Testis (tissue), 3 donors: ENCODE measurements around the gene TBC1D10A. TPM values are rescaled to one million over a fixed set of nuclear protein-coding genes. Genes with fewer than 3 reads are reported as not detected.

Experiments used
- DNase-seq: peaks from one replicate; pipeline ENCODE4 v3.0.0-alpha.2; 2019
- H3K27ac ChIP-seq, 2 donors: fragments of 200-600 bp; sonication (generic); one replicate each; pipeline ENCODE4 v1.5.1; 2019
- H3K27me3 ChIP-seq: fragments of 200-600 bp; sonication (generic); one replicate; pipeline ENCODE4 v1.5.1; 2019
- H3K36me3 ChIP-seq: fragments of 200-600 bp; sonication (generic); one replicate; pipeline ENCODE4 v1.5.1; 2017; ENCODE audit warnings: low read depth; ENCODE audit errors: missing control alignments
- H3K4me1 ChIP-seq: fragments of 200-600 bp; sonication (generic); one replicate; pipeline ENCODE4 v1.5.1; 2019
- H3K4me3 ChIP-seq, 2 donors: fragments of 200-600 bp; sonication (generic); one replicate each; pipeline ENCODE4 v1.5.1; 2017 to 2019
- H3K9me3 ChIP-seq: fragments of 200-600 bp; sonication (generic); one replicate; pipeline ENCODE4 v1.5.1; 2017
- CTCF ChIP-seq, 3 experiments: fragments of 450-650 bp in 2 of 3; fragments of 200-600 bp in 1 of 3; sonication (generic) in 1 of 3; IDR thresholded peaks; one replicate each; pipeline ENCODE4 v1.5.1; 2016 to 2019; ENCODE audit warnings: antibody characterized with exemption in 3 of 3, mild to moderate bottlenecking in 2 of 3, moderate library complexity in 1 of 3
- POLR2A ChIP-seq: fragments of 450-650 bp; IDR thresholded peaks from one replicate; pipeline ENCODE4 v1.6.1; 2017; ENCODE audit warnings: antibody characterized with exemption, mild to moderate bottlenecking, moderate library complexity
- WGBS, 2 donors: methylation state at CpG; one replicate each; pipeline ENCODE4 v1.1.5; 2018; 5-methylcytosine and 5-hydroxymethylcytosine counted together
- intact Hi-C: fragments of 100-400 bp; cut with DNase I; formaldehyde crosslinking; loops from one replicate; pipeline ENCODE4 v1.15.1; 2023; ENCODE audit warnings: low total_unique reads
- polyA plus RNA-seq: library from polyadenylated mRNA; stranded (reverse); fragments of 350-450 nt; fragmentation: Illumina TruSeq; extraction: RNeasy Lipid Tissue Mini Kit (QIAGEN cat#74804); gene quantifications from one replicate; pipeline ENCODE4 v1.2.3, GENCODE V29; 2014; ENCODE audit warnings: low read depth, low replicate concordance; ENCODE audit not compliant: insufficient read depth
- total RNA-seq, 2 donors: library from RNA; depleted of rRNA; stranded (reverse); fragments of >200 nt; gene quantifications; one replicate each; pipeline ENCODE4 v1.2.3, GENCODE V29; 2016

The TBC1D10A gene
- total and polyA plus RNA-seq, 3 donors from 2014 or later: 48.4 to 79.1 (median 51.0) TPM

GRCh38 chr22:30276039-30276438 is 50.7 kb downstream of the TBC1D10A start:
- intact Hi-C loops: no loop called here
- Histone ChIP-seq H3K4me1 (peaks cover 8% of the 10 kb centered on the region), H3K36me3 (no peaks in the 10 kb centered on the region), H3K4me3 (no peak overlapping the region), H3K9me3 (no peaks in the 10 kb centered on the region), H3K27me3 (no peaks in the 10 kb centered on the region), H3K27ac (no peak overlapping the region)
- no peak for TF ChIP-seq POLR2A
- no peak for TF ChIP-seq CTCF (IDR thresholded peaks at IDR 0.05)
- no peak for DNase-seq
- 69 to 85% methylated on average over 7 to 8 of the region's 8 CpGs for WGBS, 2 donors

GRCh38 chr22:30275625-30276024 is 51.1 kb downstream of the TBC1D10A start:
- Histone ChIP-seq H3K36me3 (no peaks in the 10 kb centered on the region), H3K27me3 (no peaks in the 10 kb centered on the region), H3K9me3 (no peaks in the 10 kb centered on the region), H3K27ac (no peak overlapping the region), H3K4me3 (no peak overlapping the region), H3K4me1 (peaks cover 8% of the 10 kb centered on the region)
- intact Hi-C loops: no loop called here
- WGBS, 2 donors: 78 to 90% methylated on average over 7 to 8 of the region's 8 CpGs
- no peak for DNase-seq
- no peak for TF ChIP-seq CTCF (IDR thresholded peaks at IDR 0.05)
- TF ChIP-seq POLR2A: no peak

GRCh38 chr22:30274437-30274812 is 52.3 kb downstream of the TBC1D10A start:
- Histone ChIP-seq H3K4me1 (peaks cover 8% of the 10 kb centered on the region), H3K36me3 (no peaks in the 10 kb centered on the region), H3K9me3 (no peaks in the 10 kb centered on the region), H3K27me3 (no peaks in the 10 kb centered on the region), H3K4me3 (no peak overlapping the region), H3K27ac (no peak overlapping the region)
- TF ChIP-seq CTCF (IDR thresholded peaks at IDR 0.05) (no peak), POLR2A (no peak)
- 94 to 95% methylated on average over 9 of the region's 9 CpGs for WGBS, 2 donors
- intact Hi-C loops: no loop called here
- DNase-seq: no peak

GRCh38 chr22:30273711-30274436 is 52.9 kb downstream of the TBC1D10A start:
- no peak overlapping the region for H3K4me3 ChIP-seq
- DNase-seq: no peak
- intact Hi-C loops: no loop called here
- peaks cover 8% of the 10 kb centered on the region for H3K4me1 ChIP-seq
- TF ChIP-seq CTCF (IDR thresholded peaks at IDR 0.05): no peak
- TF ChIP-seq POLR2A: no peak
- H3K36me3 ChIP-seq: no peaks in the 10 kb centered on the region
- 69 to 74% methylated on average over 10 of the region's 10 CpGs for WGBS, 2 donors
- H3K9me3 ChIP-seq: no peaks in the 10 kb centered on the region
- H3K27me3 ChIP-seq: no peaks in the 10 kb centered on the region
- H3K27ac ChIP-seq: no peak overlapping the region
